Panc1 (cell line): Measurements from ENCODE around the gene PRR30. TPM values are rescaled to one million over a fixed set of nuclear protein-coding genes. Genes with fewer than 3 reads are reported as not detected.

Experiments used
- ATAC-seq: fragments of 200-7000 bp; cut with Tn5 transposase; 2 replicates; pipeline ENCODE4 v1.9.1; 2020; ENCODE audit warnings: mild to moderate bottlenecking, moderate library complexity
- BruUV-seq: library from RNA; stranded (reverse); fragments of 400-500 nt; replicated peaks from 2 replicates; lab custom pipeline; 2021; lab: Mats Ljungman, UMichigan
- CTCF ChIA-PET: fragments of 300-600 bp; sonication (Branson Sonifier 250); formaldehyde crosslinking; loops from one replicate; lab custom pipeline; 2022; ENCODE audit warnings: antibody characterized with exemption; lab: Charles Lee
- POLR2A ChIA-PET: fragments of 300-600 bp; sonication (Branson Sonifier 250); formaldehyde crosslinking; loops from one replicate; lab custom pipeline; 2022; ENCODE audit warnings: antibody characterized with exemption; lab: Charles Lee
- DNase-seq: peaks from one replicate; pipeline ENCODE4 v3.0.0-alpha.2; 2010; ENCODE audit warnings: low read depth, low spot score
- H3K27ac ChIP-seq: 2 replicates; pipeline ENCODE4 v1.5.1; 2011; ENCODE audit warnings: mild to moderate bottlenecking, low read length, inconsistent platforms
- H3K27me3 ChIP-seq: fragments of 200-500 bp; sonication (Bioruptor generic); 2 replicates; pipeline ENCODE4 v1.6.0; 2014; ENCODE audit warnings: low read length, inconsistent platforms; ENCODE audit not compliant: control insufficient read depth, insufficient read depth
- H3K36me3 ChIP-seq: fragments of 200-500 bp; sonication (Bioruptor generic); 2 replicates; pipeline ENCODE4 v1.5.1; 2014; ENCODE audit warnings: inconsistent platforms, mild to moderate bottlenecking, low read length, moderate library complexity; ENCODE audit not compliant: control insufficient read depth, insufficient read depth
- H3K4me1 ChIP-seq: 2 replicates; pipeline ENCODE4 v1.5.1; 2011; ENCODE audit warnings: inconsistent platforms, mild to moderate bottlenecking, low read length, moderate library complexity; ENCODE audit not compliant: control insufficient read depth, insufficient read depth
- H3K4me3 ChIP-seq, 2 experiments: 2 replicates each; pipeline ENCODE4 v1.5.1; 2011 to 2012; ENCODE audit warnings: low read depth in 2 of 2, low read length in 2 of 2, mild to moderate bottlenecking in 2 of 2, inconsistent platforms in 1 of 2, moderate library complexity in 1 of 2
- H3K9me3 ChIP-seq: fragments of 200-500 bp; sonication (Bioruptor generic); 2 replicates; pipeline ENCODE4 v1.5.1; 2014; ENCODE audit warnings: low read depth, mild to moderate bottlenecking, inconsistent platforms, low read length, moderate library complexity; ENCODE audit not compliant: control insufficient read depth, insufficient read depth
- CTCF ChIP-seq: fragments of 450-650 bp; IDR thresholded peaks from 2 replicates; pipeline ENCODE4 v1.5.1; 2017; ENCODE audit warnings: mild to moderate bottlenecking
- POLR2AphosphoS5 ChIP-seq: IDR thresholded peaks from 2 replicates; pipeline ENCODE4 v1.6.1; 2012; ENCODE audit warnings: mild to moderate bottlenecking, low read depth, low read length, moderate library complexity
- REST ChIP-seq, 2 experiments: IDR thresholded peaks; 2 replicates each; pipeline ENCODE4 v1.6.1; 2011 to 2012; ENCODE audit warnings: low read depth in 2 of 2, control low read depth in 1 of 2, low read length in 1 of 2, mild to moderate bottlenecking in 1 of 2, moderate library complexity in 1 of 2; ENCODE audit not compliant: insufficient read depth in 1 of 2
- SIN3A ChIP-seq: IDR thresholded peaks from 2 replicates; pipeline ENCODE4 v1.6.1; 2012; ENCODE audit warnings: low read depth, mild to moderate bottlenecking, low read length, moderate library complexity, borderline replicate concordance; ENCODE audit not compliant: insufficient read depth
- TCF7L2 ChIP-seq: IDR thresholded peaks from 2 replicates; pipeline ENCODE4 v1.6.1; 2011; ENCODE audit warnings: mild to moderate bottlenecking, low read depth, low read length, inconsistent platforms
- in situ Hi-C: cut with HindIII; loops from 2 replicates; pipeline ENCODE4 v1.10.0; 2016; ENCODE audit warnings: low sequenced_read_pairs, low pct_unique_long_range_greater_than_20kb
- intact Hi-C: fragments of 100-400 bp; cut with micrococcal nuclease; formaldehyde crosslinking; loops from one replicate; pipeline ENCODE4 v1.10.0; 2022; ENCODE audit not compliant: unreplicated experiment
- total RNA-seq: library from RNA; stranded (reverse); gene quantifications from one replicate; pipeline ENCODE4 v1.2.1, GENCODE V29; 2021; ENCODE audit not compliant: unreplicated experiment

The PRR30 gene
- total RNA-seq, 1 experiment from 2014 or later: not detected

DNA sequence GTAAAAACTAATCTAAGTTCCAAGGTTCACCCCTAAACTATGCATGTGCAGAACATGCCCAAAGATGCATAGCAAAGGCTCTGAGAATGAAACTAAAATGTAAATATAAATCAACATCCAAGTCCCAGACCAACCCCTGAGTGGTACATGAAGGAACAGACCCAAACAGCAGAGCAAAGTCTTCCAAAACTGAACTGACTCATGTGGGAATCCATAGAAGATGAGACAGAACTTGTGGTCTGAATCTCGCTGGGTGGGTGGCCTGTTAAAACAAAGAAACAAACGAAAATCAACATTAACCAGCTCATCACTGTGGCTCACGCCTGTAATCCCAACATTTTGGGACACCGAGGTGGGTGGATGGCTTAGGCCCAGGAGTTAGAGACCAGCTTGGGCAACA is 43.1 kb upstream of the PRR30 start:
- DNase-seq: no peak
- no TSS peak for BruUV-seq
- H3K9me3 ChIP-seq: no peaks in the 10 kb centered on the region
- no peaks in the 10 kb centered on the region for H3K4me1 ChIP-seq
- TF ChIP-seq REST (IDR thresholded peaks at IDR 0.05; ENCODE audit: insufficient read depth in 1 of 2, low read depth in 2 of 2, low read length in 1 of 2) (no peak), CTCF (no peak)
- H3K27me3 ChIP-seq: peaks cover 2% of the 10 kb centered on the region
- ChIA-PET CTCF (no interaction called here), POLR2A (interaction anchor here (0.6 kb wide), 1 partner anchor 32 kb away, joined by 4 read pairs; no protein-coding TSS in a partner anchor)
- H3K36me3 ChIP-seq: no peaks in the 10 kb centered on the region
- intact Hi-C loops: no loop called here
- H3K4me3 ChIP-seq: no peak overlapping the region
- H3K27ac ChIP-seq: no peak overlapping the region
- in situ Hi-C loops: no loop called here
- ATAC-seq: no peak

GRCh38 chr2:27179344-27180000 is 40.3 kb upstream of the PRR30 start:
- no peaks in the 10 kb centered on the region for H3K4me1 ChIP-seq
- ChIA-PET POLR2A (no interaction called here), CTCF (interaction anchor here (0.7 kb wide), 2 partner anchors 92 to 99 kb away, joined by 3 to 4 read pairs; no protein-coding TSS in a partner anchor)
- no peaks in the 10 kb centered on the region for H3K36me3 ChIP-seq
- intact Hi-C loops: no loop called here
- ATAC-seq (no peak), DNase-seq (no peak)
- H3K4me3 ChIP-seq: no peak overlapping the region
- no TSS peak for BruUV-seq
- H3K9me3 ChIP-seq: no peaks in the 10 kb centered on the region
- TF ChIP-seq POLR2AphosphoS5: no peak
- H3K27me3 ChIP-seq: peaks cover 2% of the 10 kb centered on the region
- in situ Hi-C loops: no loop called here
- H3K27ac ChIP-seq: no peak overlapping the region

GRCh38 chr2:27178469-27178868 is 39.3 kb upstream of the PRR30 start:
- H3K27me3 ChIP-seq: peaks cover 2% of the 10 kb centered on the region
- no TSS peak for BruUV-seq

More at GRCh38 chr2:27178469-27178868, 39.3 kb upstream of the PRR30 start:
- Histone ChIP-seq H3K4me3 (no peak overlapping the region), H3K4me1 (no peaks in the 10 kb centered on the region), H3K9me3 (no peaks in the 10 kb centered on the region), H3K27ac (no peak overlapping the region), H3K36me3 (no peaks in the 10 kb centered on the region)
- intact Hi-C loops: no loop called here
- ChIA-PET CTCF (no interaction called here), POLR2A (interaction anchor here (0.6 kb wide), 1 partner anchor 35 kb away, joined by 9 read pairs; no protein-coding TSS in a partner anchor)
- ATAC-seq (no peak), DNase-seq (no peak)
- no peak for TF ChIP-seq CTCF
- no peak for TF ChIP-seq TCF7L2
- no peak for TF ChIP-seq POLR2AphosphoS5
- TF ChIP-seq SIN3A: no peak
- no peak for TF ChIP-seq REST (IDR thresholded peaks at IDR 0.05; ENCODE audit: insufficient read depth in 1 of 2, low read depth in 2 of 2, low read length in 1 of 2)
- in situ Hi-C loops: no loop called here
